NCI-H748 (cell line): ENCODE measurements around the gene CNTF.

ENCODE experiments used
- DNase-seq: peaks from one replicate; lab custom pipeline; 2025; ENCODE audit not compliant: unreplicated experiment; lab: John Stamatoyannopoulos, UW

CNTF gene

DNA sequence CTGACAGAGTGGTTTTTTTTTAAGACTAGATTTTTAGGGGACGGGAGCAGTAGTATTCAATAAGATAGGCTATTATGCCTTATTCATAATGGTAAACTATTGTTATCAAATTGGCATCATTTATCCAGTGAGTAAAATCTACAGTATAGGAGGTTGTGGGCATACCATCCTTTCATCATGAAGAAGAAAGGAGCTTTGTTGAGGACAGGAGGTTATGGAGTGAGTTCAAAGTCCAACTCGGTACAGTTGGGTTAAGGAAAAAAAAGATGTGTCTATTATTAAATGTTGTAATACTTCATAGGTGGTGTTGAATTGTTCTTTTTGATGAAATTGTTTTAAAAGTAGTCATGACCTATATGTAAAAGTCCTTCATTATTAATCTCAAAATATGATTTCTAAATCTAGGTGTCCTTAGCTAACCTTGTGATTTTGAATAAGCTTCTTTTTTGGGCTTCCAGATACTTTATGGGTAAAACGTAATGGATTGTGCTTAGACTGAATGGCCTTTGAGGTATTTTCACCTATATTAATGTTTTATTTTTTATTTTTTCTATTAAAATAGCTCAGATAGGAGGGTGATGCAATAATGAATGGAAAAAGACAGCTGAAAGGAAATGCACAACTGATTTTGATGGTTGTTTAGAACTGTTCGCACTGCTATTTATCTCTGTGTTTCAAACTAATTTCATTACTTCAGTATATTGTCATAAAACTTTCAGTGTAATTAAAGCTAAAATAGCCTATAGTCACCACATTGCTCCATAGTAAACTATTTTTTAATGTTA is 15.3 kb upstream of the CNTF start:
- DNase-seq: no peak

- no peak for DNase-seq
These were observed 14.1 kb upstream of the CNTF start for GRCh38 chr11:58608331-58608730.

DNA sequence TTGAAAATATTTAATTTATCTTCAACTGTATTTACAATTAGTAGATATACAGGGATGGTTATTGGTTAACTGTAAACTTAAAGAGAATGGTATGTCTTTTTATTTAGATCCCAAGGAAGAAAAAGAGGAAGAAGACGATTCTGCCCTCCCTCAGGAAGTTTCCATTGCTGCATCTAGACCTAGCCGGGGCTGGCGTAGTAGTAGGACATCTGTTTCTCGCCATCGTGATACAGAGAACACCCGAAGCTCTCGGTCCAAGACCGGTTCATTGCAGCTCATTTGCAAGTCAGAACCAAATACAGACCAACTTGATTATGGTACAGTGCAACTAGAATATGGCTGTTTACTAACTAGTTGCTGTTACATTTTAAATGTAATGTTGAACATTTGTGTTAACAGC is 12.7 kb upstream of the CNTF start:
- no peak for DNase-seq

- no peak for DNase-seq
These were observed 9.2 kb upstream of the CNTF start for GRCh38 chr11:58613228-58613627.

DNA sequence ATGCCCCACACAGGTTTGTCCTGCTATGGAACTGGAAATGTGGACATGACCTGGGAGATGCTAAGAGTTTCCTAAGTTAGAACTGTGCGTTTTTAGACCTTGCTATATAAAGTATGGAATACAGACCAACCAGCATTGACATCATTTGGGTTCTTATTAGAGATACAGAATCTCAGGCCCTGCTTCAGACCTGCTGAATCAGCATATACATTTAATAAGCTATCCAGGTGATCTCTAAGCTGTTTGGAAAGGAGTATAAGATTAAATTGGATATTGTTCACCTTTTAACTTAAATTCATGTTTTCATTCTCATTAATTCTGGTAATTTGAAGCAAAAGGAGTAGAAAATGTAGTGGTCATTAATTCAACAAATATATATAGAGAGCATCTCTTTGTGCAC is 6.9 kb upstream of the CNTF start:
- no peak for DNase-seq

DNA sequence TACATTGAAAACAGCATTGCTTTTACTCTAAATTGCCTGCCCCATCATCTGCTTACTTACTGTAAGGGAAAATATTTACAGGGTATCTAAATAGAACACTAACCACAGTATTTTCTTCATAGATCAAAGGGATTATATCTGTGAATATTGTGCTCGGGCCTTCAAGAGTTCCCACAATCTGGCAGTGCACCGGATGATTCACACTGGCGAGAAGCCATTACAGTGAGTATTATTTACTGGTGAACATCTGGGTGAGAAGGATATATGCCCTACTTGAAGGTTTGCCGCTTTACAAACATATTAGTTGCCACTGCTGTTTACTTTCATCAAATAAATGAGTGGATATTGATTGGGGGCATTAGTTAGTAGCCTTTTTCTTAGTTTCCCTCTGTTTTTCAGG is 5.9 kb upstream of the CNTF start:
- DNase-seq: no peak

DNA sequence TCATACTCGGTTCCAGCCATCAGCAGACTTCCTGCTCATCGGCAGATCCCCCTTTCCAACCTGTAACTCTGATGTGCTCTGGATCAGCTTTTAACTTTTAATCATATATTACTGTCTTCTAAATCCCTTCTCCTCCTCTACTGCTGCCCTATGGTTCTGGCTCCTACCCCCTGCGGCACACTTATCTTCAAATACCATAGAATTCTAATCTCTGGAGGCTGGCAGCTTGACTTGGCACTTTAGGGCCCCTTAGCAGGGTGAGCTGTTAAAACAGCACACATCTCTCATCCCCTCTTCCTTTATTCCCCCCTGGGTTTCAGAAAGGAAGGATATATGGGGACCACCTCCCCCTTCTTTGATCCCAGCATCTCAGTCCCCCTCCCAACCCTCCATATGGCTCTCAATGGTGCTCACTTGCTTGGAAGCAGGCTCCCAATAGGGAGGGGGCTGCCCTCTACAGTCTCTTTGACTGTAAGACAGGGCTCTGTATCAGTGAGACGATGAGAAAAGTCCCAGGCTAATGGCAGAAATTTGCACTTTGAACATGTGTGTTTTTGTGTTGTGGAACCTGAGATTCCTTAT is 4.4 kb upstream of the CNTF start:
- no peak for DNase-seq

- DNase-seq: no peak
These were observed 741 bp upstream of the CNTF start for GRCh38 chr11:58621586-58622262.

- DNase-seq: no peak
These were observed 2.6 kb downstream of the CNTF start for GRCh38 chr11:58625086-58625485.

DNA sequence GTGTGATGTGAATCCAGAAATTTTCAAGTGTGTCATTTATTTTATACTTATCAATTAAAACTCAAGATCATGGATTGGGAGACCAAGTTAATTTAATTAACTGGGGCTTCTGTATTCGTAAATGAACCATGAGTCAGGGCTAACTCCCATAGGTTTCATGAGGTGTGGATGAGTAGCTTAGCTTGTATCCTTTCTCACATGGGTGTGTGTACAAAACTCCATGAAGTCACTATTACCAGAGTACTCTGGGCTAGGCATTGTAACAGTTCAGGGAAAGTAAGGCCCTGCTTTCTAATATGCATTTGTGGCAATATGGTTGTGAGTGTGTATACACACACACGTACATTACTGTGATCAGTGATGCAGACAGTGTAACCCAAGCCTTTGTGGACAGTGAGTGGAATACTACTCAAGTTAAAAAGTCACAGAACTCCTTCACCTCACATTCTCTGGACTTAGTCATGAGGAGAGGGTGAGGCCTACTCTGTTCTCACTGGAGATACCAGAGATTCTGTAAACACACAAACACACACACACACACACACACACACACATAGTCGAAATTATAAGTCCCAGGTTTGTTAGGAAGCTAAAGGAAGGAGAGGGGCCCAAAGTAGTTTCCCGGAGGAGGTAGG is 3.5 kb downstream of the CNTF start:
- no peak for DNase-seq

DNA sequence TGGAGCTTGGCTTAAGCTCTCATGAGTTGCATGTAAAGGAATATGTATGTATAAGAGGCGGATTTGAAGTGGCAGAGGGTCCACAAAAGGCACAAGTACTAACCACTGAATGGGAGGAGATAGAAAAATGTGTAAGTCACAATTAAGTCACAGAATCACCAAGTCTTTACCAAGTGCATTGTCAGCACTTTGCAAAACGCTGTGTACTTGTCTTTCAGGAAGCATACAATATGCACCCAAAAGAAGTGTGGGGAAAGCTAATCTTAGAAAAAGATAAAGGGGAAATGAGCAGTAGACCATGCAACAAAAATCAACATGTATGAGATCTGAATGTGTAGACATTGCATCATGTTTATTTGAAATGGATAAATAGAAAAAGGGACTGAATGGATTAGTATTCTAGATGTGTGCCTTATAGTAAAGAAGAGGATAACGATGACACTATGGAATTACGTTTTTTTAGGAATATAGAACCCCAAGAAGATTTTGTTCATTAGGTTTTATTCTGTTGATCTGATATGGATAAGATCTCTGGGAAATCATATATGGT is 4.5 kb downstream of the CNTF start:
- DNase-seq: no peak

GRCh38 chr11:58628446-58628845 is 6.0 kb downstream of the CNTF start:
- no peak for DNase-seq

- DNase-seq: peak; percentile 30
These were observed 7.4 kb downstream of the CNTF start for GRCh38 chr11:58629857-58630256.

GRCh38 chr11:58631378-58631777 is 8.9 kb downstream of the CNTF start:
- DNase-seq: no peak

DNA sequence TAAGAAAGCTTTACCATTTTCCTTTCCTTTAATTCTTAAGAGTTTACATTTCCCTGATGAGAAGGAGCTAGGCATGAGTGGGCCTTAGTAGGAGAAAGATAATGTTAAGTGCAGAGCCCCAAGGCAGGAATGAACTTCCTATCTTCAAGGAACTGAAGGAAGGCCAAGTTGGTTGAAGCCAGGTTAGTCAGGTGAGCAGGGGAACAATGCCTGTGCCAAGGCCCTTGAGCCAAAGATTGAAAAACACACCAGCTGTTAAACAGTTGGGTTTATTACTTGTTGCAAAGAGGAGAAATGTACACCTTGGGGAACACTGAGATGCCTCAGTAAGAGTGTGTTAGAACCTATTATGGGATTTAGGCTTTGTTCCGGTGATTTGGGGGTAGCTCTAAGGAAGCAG is 10.0 kb downstream of the CNTF start:
- DNase-seq: no peak

DNA sequence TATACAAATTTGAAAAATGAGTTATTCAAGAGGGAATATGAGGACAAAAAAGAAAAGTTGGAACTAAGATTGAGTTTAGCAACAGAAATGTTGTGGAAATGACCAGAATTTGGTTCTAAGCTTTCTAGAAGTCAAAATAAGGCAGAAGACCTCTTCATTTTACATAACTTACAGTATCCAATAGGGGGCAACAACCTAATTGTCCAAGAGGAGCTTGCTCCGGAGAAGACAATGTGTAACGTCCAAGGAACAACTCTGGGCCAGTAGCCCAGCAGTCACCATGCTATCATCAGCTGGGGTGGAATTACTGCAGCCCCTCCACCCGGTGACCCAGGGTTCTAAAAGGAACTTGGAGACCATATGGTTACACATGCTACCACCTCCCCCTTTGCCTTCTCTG is 14.1 kb downstream of the CNTF start:
- DNase-seq: no peak

- no peak for DNase-seq
These were observed 14.9 kb downstream of the CNTF start for GRCh38 chr11:58637371-58637770.

DNA sequence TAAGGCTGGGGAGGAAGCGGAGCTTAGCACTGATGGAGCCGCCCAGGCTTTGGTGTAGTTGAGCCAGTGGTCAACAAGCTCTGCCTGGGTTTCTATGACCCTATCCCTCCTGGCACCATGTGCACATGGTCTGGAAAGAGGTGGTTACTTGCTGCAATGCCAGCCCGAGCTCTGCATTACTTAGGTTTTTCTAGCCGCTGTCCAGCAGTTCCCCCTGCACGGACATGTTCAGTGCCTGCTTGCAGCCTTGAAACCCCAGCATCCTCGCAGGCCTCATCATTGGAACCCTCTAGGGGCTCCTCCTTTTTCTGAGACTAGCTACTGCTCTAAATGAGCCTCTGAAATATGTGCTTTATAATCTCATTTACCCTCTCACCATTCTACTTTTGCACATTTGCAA is 16.6 kb downstream of the CNTF start:
- no peak for DNase-seq

DNA sequence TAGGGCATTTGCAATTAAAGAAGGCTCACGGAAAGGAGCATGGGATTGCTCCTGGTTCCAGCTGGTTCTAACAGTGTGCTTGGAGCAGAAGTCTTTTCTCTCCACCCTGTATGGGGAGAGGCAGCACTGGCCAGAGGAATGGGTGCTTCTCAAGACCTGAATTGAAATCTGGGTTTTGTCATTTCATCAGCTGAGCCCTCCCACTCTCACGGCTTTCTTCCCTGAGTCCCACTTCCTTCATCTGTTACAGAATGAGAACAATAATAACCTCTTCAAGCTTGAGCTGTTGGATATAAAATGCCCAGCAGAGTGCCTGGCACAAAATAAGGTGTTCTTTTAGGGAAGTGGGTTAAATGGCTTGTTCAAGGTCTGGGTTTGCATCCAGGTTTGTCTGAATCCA is 17.2 kb downstream of the CNTF start:
- DNase-seq: no peak

DNA sequence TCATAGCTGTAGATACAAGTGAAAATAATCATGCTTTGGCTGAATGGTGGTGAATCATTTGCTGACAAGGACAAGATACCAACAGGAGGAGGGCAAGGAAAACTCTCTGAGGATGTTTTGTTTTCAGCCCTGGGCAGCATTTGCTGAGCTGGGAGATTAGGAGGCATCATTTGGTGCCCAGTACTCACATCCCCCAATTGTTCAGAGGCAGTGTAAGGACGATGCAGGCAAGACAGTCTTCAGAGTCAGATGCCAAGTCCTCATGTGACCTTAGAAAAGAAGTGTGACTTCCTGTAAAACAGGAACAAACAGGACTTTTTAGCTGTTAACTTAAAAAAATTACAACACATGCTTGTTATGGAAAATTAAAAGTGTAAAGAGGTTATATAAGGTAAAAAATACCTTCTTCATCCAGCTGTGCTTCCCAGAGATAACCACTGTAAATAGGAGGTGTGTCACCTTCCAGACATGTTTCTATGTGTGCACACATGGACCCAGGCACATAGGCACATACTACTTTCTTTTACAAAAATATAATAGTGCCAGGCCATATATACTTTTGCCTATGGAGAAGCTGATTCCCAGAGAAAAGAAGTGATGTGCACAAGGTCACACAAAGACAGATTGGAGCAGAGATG is 18.0 kb downstream of the CNTF start:
- no peak for DNase-seq

DNA sequence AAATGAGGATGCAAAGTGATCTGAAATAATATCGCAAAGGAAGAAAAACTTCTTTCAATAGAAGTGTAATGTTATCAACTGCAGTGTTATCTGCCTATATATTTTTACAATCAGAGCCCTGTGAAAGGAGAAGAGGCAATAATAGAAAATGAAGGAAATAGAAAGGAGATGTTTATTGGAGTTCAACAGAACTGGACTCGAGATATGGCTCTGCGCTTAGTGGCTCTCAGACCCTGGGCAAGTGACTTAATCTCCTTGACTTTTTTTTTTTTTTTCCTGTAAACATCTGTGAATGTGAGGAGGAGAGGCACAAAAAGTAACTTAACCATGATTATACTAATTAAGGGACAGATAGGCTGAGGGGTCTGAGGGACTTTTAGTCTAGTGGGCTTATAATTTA is 18.9 kb downstream of the CNTF start:
- DNase-seq: no peak
